K562 (cell line): ENCODE results near the gene AAK1. TPM values are rescaled to one million over a fixed set of nuclear protein-coding genes. Genes with fewer than 3 reads are reported as not detected.

Experiments used
- ADNP ChIP-seq: fragments of 200-800 bp; sonication (Bioruptor generic); IDR thresholded peaks from 2 replicates; pipeline ENCODE4 v1.6.1; 2016; ENCODE audit warnings: missing genetic modification characterization, missing compliant biosample characterization
- CAMTA2 ChIP-seq: fragments of 250-450 bp; sonication (Bioruptor Pico); conservative IDR thresholded peaks from 2 replicates; pipeline ENCODE4 v1.5.1; 2022
- CEBPB ChIP-seq: fragments of 450-650 bp; IDR thresholded peaks from 2 replicates; pipeline ENCODE4 v1.6.1; 2016; ENCODE audit warnings: missing genetic modification characterization, missing compliant biosample characterization
- CREB3 ChIP-seq: fragments of 450-650 bp; conservative IDR thresholded peaks from 2 replicates; pipeline ENCODE4 v1.6.1; 2016; ENCODE audit warnings: missing genetic modification characterization, low read depth, mild to moderate bottlenecking, missing compliant biosample characterization, moderate library complexity
- CXXC5 ChIP-seq: fragments of 250-450 bp; sonication (Bioruptor Pico); IDR thresholded peaks from 2 replicates; pipeline ENCODE4 v1.8.0; 2022; ENCODE audit warnings: inconsistent platforms, mild to moderate bottlenecking, moderate library complexity
- DMBX1 ChIP-seq: fragments of 250-450 bp; sonication (Bioruptor Pico); IDR thresholded peaks from 2 replicates; pipeline ENCODE4 v1.8.0; 2022; ENCODE audit warnings: inconsistent platforms, mild to moderate bottlenecking, moderate library complexity, borderline replicate concordance
- HDAC8 ChIP-seq: fragments of 450-650 bp; IDR thresholded peaks from 2 replicates; pipeline ENCODE4 v1.6.1; 2016; ENCODE audit warnings: mild to moderate bottlenecking, missing genetic modification characterization, moderate library complexity, missing compliant biosample characterization
- ID3 ChIP-seq, 2 experiments: fragments of 250-450 bp in 1 of 2; fragments of 450-650 bp in 1 of 2; sonication (Bioruptor Pico) in 1 of 2; IDR thresholded peaks; 2 replicates each; pipeline versions ENCODE4 v1.6.1 to v1.8.0; 2016 to 2021; ENCODE audit warnings: mild to moderate bottlenecking in 2 of 2, moderate library complexity in 2 of 2, missing compliant biosample characterization in 1 of 2, missing genetic modification characterization in 1 of 2
- KLF13 ChIP-seq: fragments of 450-650 bp; IDR thresholded peaks from 2 replicates; pipeline ENCODE4 v1.6.1; 2016; ENCODE audit warnings: missing genetic modification characterization, low read depth, mild to moderate bottlenecking, missing compliant biosample characterization, moderate library complexity, borderline replicate concordance
- KLF6 ChIP-seq: fragments of 250-450 bp; sonication (Bioruptor Pico); IDR thresholded peaks from 2 replicates; pipeline ENCODE4 v1.4.0; 2020; ENCODE audit warnings: mild to moderate bottlenecking, moderate library complexity, borderline replicate concordance
- MEF2D ChIP-seq: conservative IDR thresholded peaks from 2 replicates; pipeline ENCODE4 v1.6.1; 2016; ENCODE audit warnings: low read depth, missing genetic modification characterization, missing compliant biosample characterization
- MITF ChIP-seq: IDR thresholded peaks from 2 replicates; pipeline ENCODE4 v1.6.1; 2014; ENCODE audit warnings: antibody characterized with exemption
- MTA2 ChIP-seq: fragments of 450-650 bp; IDR thresholded peaks from 2 replicates; pipeline ENCODE4 v1.6.1; 2016; ENCODE audit warnings: low read depth
- MXD1 ChIP-seq: fragments of 250-450 bp; sonication (Bioruptor Pico); IDR thresholded peaks from 2 replicates; pipeline ENCODE4 v1.8.0; 2021; ENCODE audit warnings: borderline replicate concordance, mild to moderate bottlenecking, moderate library complexity; ENCODE audit not compliant: poor library complexity, severe bottlenecking
- SMAD4 ChIP-seq: fragments of 250-450 bp; sonication (Bioruptor Pico); conservative IDR thresholded peaks from 2 replicates; pipeline ENCODE4 v1.8.0; 2021; ENCODE audit warnings: inconsistent platforms, mild to moderate bottlenecking, moderate library complexity
- TEAD1 ChIP-seq, 2 experiments: fragments of 450-650 bp in 1 of 2; sonication (generic) in 1 of 2; formaldehyde crosslinking; IDR thresholded peaks; 2 replicates each; pipeline versions ENCODE4 v1.4.0 to v1.8.0; 2020 to 2022; ENCODE audit warnings: mild to moderate bottlenecking in 2 of 2, missing genetic modification reagents in 1 of 2
- ZNF354B ChIP-seq: fragments of 250-450 bp; sonication (Bioruptor Pico); IDR thresholded peaks from 2 replicates; pipeline ENCODE4 v1.4.0; 2020
- ZNF408 ChIP-seq: fragments of 250-450 bp; sonication (Bioruptor Pico); IDR thresholded peaks from 2 replicates; pipeline ENCODE4 v1.4.0; 2020; ENCODE audit warnings: low read depth, mild to moderate bottlenecking, moderate library complexity
- ZNF583 ChIP-seq: fragments of 250-450 bp; sonication (Bioruptor Pico); IDR thresholded peaks from 2 replicates; pipeline ENCODE4 v1.4.0; 2020
- ZNF592 ChIP-seq: fragments of 450-650 bp; IDR thresholded peaks from 2 replicates; pipeline ENCODE4 v1.6.1; 2017; ENCODE audit warnings: antibody characterized with exemption, mild to moderate bottlenecking
- ZNF644 ChIP-seq: fragments of 200-800 bp; sonication (Bioruptor generic); IDR thresholded peaks from 2 replicates; pipeline ENCODE4 v1.6.1; 2016; ENCODE audit warnings: low read depth, missing genetic modification characterization, missing compliant biosample characterization
- polyA plus RNA-seq, 8 experiments: library from polyadenylated mRNA; depleted of rRNA in 4 of 8; stranded (reverse) in 5 of 8; unstranded in 3 of 8; fragments of >200 nt; fragmentation: Nextera tagmentation in 2 of 8; fragmentation: Illumina TruSeq in 1 of 8; extraction: Ambion mirVana in 2 of 8; extraction: Trizol in 1 of 8; gene quantifications; 2 replicates each; pipeline versions ENCODE4 v1.2.1 to v1.2.3, GENCODE V29; 2011 to 2014; ENCODE audit warnings: inconsistent platforms in 1 of 8, missing spikeins in 1 of 8
- total RNA-seq, 7 experiments: library from RNA; depleted of rRNA in 6 of 7; stranded (reverse); fragments of >200 nt in 6 of 7; fragmentation: Illumina TruSeq in 2 of 7; extraction: Trizol in 2 of 7; gene quantifications; 2 replicates each; pipeline versions ENCODE4 v1.2.1 to v1.2.3, GENCODE V29; 2011 to 2021; ENCODE audit warnings: low replicate concordance in 1 of 7

The AAK1 gene
- total and polyA plus RNA-seq, 9 of the 15 experiments (the other 6 are each of a cell fraction or from before 2014, with no cell fraction given), result 0.89 to 17.1 (median 6.0) TPM

GRCh38 chr2:69452687-69453086, 190.9 kb downstream of the AAK1 start (continued):
- TF ChIP-seq MEF2D (tag) (peak; percentile 86), MXD1 (CRISPR knock-in tag) (no peak), MITF (no peak), ID3 (CRISPR knock-in tag; IDR thresholded peaks at IDR 0.05) (no peak), ID3 (tag; IDR thresholded peaks at IDR 0.05) (peak; percentile 61; the same call in 1 of the 2 replicates), ZNF644 (tag) (peak; percentile 47; the same call in 1 of the 2 replicates), CAMTA2 (CRISPR knock-in tag) (no peak), CXXC5 (CRISPR knock-in tag) (peak; percentile 44; the same call in 1 of the 2 replicates), CREB3 (peak; percentile 90), CEBPB (tag) (0 out of 2 replicates have a peak, but pooled peaks have one; percentile 26), KLF13 (tag) (peak; percentile 77; the same call in 1 of the 2 replicates), DMBX1 (CRISPR knock-in tag) (peak; percentile 79), HDAC8 (tag) (peak; percentile 88), ZNF592 (peak; percentile 90), ADNP (no peak), MTA2 (no peak), ZNF583 (CRISPR knock-in tag) (peak; percentile 82; the same call in 1 of the 2 replicates), ZNF408 (no peak), KLF6 (CRISPR knock-in tag) (peak; percentile 72; the same call in 1 of the 2 replicates), ZNF354B (CRISPR knock-in tag) (peak; percentile 42; the same call in 1 of the 2 replicates), SMAD4 (CRISPR knock-in tag) (peak; percentile 71), TEAD1 (CRISPR knock-in tag; IDR thresholded peaks at IDR 0.05) (peak in 1 of 2 experiments; percentile 57; a peak in 1 of 4 replicates)
